HG03558 (cell line): ENCODE data around the gene TBX1.

ENCODE experiments used
- ATAC-seq: cut with Tn5 transposase; IDR thresholded peaks from one replicate; pipeline ENCODE4 v1.9.1; 2021; ENCODE audit warnings: moderate number of reproducible peaks; ENCODE audit not compliant: unreplicated experiment; ENCODE audit errors: extremely low read depth

The TBX1 gene

DNA sequence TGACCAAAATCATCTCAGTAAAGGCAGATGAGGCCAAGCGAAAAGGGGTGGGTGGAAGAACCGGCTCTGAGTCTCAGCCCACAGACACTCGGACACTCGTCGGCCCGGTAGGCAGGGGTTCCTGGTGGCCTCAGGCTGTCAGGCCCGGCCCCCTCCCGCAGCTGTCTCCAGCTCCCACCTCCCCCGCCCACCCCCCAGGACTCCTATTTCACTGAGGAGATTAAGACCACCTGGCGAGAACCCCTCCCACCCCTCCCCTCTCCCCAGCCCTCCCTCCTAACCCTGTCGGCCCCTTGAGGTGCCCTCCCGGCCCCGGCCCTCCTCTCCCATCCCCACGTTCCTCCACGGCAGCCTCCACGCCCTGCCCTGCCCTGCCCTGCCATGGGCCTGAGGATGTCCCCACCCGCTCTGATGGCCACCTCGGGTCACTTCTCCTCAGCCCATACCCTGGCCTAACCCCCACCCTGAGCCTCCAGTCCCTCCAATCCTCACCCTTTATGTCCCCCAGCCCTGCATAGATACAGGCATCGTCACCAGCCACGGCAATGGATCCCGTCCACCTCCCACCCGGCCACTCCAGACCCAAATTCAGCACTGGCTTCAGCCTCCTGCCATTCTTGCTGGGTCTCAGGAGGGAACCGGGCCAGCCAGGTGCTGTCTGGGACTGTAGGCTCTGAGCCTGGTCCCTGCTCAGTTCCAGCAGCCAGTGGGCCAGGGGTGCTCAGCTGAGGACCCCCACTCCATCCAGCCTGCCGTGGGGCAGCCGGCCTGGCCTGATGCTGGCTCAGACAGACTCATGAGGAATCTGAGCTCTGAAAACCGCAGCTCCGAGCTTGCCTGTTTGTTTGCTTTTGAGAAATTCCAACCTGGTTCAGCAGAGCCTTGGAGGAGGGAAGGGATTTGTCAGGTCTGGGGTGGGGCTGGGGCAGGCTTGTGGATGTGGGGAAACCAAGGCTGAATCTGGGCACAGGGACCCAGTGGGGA lies 9.8 kb upstream of the TBX1 start:
- no peak for ATAC-seq

DNA sequence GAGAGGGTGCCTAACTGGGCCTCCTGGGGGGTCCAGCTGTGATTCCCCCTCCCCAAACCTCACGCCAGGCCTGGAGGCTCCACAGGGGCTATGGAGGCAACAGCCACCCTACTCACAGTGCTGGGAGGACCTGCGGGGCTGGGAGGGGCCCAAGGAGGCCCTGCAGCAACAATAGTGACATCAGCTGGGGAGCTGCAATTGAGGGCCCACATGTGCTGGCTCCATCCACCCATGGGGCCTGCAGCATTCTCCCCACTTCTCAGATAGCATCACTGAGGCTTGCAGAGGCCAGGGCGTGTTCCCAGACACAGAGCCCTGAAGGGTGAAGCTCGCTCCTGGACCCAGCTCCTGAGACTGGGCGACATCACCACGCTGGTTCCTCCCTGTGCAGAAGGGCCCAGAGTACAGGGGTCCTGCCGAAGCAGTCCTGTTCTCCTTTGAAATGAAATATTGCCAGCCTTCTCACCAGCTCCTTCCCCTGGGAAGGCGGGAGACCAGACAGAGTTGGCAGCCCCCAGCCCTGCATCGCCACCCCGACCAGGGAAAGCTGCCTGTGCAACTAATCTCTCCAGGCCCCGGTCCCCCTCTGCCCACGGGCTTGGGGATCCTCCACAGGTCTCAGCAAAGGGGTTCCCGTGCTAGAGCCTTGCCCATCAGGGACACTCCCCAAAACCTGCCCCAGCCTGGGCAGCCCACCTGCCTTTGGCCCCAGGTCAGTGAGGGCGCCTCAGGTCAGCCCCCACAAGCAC lies 8.9 kb upstream of the TBX1 start:
- no peak for ATAC-seq

DNA sequence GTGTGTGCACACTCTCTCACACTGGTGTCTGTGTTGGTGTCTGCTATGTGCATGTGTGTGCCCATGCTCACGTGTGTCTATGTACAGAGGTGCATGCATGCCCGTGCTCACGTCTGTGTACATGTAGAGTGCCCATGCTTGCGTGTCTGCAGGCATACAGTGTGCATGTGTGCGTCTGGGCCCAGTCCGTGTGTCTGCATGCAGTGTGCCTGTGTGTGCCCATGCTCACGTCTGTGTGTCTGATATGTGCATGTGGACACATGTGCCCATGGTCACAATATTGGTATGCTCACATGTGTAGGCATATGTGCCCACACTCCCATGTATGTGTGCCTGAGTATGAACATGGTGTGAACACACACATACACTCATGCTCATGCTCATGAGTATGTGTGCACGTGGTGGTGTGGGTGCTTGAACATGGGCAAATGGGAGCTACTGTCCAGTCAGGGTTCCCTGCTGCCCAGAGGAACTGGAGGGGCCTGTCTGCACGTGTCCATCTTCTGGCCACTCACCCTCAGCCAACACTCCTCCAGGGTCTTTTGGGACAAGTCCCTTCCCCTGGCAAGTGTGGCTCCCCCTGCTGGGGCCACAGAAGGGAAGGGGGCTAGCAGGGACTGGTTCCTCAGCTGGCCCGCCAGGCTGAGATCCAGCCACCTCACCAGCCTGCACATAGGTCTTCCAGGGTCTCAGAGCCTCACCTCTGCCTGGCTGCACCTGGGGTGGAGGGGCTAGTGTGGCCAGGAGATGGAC lies 7.3 kb upstream of the TBX1 start:
- no peak for ATAC-seq

DNA sequence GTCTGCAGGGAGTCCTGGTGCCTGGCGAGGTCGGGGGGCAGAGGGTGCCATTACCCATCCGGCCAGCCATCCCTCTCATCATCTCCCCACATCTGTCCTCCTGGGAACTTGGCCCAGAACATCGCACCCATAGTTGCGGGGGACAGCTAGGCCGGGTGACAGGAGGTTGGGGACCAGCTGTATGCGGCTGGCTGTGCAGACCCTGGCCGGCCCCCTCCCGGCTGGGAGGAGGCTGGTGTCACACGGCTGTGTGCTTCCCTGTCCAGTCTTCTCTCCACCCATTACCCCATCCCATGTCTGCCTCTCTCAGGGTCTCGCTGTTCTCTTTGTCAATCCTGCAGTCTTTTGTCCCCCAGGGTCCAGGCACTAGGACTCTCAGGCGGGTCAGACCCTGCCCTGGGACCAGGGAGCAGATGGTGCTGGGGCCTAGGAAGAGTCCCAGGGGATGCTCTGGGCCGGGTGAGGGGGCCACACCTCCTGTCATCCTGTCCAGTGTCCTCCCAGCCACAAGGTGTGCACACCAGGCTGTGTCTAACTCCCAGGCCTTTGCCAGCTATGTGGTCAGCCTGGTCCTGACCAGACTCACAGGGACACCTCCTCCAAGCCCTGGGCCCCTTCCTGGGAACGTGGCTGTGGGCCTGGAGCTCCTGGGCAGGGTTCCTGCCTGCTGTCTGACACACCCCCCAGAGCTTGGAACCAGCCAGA lies 6.4 kb upstream of the TBX1 start:
- no peak for ATAC-seq

DNA sequence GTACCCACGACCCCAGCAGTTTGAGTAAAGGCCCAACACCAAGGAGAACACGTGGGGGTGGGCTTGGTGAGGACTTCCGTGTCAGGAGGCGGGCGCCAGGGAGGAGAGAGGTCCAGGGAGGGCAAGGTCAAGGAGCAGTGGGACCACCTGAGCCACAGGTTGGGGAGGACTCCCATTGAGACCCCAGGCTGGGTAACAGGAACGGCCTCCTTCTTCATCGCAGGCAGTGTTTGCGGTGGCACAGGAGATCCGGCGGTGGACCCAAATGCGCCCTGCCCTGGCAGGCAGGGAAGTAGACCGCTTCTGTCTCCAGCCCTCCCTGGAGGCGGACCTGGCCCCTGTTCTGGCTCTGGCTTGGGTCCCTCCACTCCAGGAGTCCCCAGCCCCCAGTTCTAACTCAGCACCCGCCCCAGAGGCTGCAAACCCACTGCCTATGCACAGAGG lies 5.9 kb upstream of the TBX1 start:
- ATAC-seq: no peak

- no peak for ATAC-seq
These were observed 5.3 kb upstream of the TBX1 start for GRCh38 chr22:19755145-19755710.

DNA sequence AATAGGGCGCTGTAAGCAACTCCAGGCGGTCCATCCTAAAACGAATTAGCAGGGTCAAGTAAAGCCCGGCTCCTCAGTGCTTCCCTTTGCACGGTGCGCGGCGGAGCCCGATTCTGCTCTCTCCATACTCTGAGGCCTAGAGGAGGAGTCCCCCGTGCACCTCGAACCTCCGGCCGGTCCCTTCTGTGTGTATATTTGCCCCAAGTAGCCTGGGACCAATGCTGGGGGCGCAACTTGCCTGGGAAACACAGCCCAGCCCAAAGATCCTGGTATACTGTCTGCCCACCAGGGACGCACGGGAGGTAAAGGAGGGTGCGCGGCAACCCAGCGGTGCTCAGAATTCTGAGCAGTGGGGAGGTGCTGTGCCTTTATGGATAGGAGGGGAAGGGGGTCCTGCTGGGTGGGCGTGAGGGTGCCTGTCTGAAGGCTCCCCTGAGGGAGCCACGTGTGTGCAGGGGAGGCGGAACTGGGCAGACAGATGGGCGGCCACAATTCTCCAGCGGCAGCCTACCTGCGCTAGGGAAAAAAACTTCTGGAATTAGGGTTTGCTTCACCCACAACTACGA lies 4.8 kb upstream of the TBX1 start:
- ATAC-seq: no peak

GRCh38 chr22:19756288-19757128 lies 4.1 kb upstream of the TBX1 start:
- ATAC-seq: no peak

GRCh38 chr22:19757140-19757984 lies 3.2 kb upstream of the TBX1 start:
- no peak for ATAC-seq

DNA sequence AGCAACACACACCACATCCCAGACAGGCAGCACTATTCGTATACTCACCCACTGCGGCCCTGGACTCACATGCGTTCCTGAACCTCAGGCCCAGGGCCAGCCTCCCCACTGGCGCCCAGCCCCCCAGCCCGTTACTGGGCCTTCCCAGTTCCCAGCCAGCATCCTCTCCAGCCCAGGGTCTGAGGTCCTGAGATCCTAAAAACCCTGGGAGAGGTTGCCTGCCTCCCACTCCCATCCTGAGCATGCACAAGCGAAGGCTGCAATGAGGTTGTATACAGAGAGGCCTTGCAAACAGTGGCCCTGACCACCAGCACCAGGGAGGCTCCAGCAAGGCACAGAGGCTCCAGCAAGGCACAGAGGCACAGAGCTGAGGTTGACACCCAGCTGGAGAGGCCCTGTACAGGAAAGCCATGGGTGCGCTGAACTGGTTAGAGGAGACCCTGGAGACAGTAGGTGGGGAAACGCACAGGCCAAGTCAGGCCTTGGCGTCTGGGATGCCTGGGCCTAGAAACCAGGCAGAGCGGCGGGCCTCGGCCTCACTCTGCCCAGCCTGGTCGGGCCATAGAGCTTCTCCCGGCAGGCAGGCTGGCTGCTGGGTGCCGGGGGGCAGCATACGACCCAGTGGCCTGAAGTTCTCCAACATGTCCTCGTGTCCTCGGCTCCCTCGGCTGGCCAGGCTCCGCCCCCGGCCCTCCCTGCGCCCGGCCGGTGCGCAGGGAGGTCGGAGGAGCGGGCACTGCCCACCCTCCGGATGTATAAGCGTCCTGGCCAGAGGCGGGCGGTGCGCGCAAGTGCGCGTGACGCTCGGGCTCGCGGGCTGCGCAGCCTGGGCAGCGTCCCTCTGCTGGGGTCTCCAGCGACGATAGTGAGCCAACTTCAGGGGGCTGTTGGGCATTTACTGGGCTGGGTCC lies 2.3 kb upstream of the TBX1 start:
- ATAC-seq: no peak

DNA sequence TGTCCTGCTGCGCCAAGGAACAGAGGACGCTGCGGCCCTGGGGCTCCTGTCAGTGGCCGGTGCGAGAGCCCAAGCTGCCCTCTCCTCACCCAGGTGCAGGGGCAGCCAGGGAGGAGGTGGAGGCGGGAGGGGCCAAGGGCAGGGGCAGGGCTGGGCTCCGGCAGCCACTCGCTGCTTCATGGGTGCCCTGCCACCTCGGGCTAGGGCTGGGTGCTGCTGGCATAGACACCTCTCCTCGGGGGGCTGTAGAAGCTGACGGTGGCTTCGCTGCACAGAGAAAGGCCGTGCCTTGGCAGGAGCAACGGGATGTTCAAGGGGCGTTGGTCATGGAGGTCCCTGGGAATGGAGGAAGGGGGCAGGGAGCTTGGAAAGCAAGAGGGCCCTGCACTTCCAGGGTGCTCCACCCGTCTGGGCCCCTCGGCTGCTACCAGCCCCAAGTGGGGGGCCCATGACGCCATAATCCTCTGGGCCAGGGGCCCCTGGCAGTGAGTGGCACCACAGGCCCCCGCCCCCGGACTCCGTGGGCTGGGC lies 1.6 kb upstream of the TBX1 start:
- ATAC-seq: no peak

DNA sequence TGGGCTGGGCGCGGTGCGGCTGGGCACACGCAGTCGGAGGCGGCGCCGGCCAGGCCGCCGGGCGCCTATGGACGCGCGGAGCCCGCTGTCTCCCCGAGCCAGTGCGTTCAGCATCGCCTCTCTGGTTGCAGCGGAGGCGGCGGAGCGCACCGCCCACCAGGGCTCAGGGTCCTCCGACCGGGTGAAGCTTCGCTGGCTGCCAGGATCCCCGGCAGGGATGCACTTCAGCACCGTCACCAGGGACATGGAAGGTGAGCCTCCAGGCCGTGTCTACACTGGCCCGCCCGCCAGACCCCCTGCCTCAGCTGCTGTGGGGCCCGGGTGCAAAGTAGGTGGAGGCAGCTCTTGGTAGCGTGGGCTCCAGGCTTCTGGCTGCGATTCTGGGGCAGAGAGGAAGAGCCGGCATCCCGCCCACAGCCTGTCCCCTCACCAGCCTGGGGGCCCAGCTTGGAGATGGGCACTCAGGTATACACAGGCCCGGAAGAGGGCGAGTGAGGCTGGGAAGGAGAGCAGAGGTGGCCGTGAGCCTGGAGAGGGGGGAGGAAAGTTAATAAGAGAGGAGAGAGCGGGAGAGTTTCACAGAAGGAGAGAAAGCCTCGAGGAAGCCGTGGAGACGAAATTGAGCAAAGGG lies 1.0 kb upstream of the TBX1 start:
- ATAC-seq: no peak

DNA sequence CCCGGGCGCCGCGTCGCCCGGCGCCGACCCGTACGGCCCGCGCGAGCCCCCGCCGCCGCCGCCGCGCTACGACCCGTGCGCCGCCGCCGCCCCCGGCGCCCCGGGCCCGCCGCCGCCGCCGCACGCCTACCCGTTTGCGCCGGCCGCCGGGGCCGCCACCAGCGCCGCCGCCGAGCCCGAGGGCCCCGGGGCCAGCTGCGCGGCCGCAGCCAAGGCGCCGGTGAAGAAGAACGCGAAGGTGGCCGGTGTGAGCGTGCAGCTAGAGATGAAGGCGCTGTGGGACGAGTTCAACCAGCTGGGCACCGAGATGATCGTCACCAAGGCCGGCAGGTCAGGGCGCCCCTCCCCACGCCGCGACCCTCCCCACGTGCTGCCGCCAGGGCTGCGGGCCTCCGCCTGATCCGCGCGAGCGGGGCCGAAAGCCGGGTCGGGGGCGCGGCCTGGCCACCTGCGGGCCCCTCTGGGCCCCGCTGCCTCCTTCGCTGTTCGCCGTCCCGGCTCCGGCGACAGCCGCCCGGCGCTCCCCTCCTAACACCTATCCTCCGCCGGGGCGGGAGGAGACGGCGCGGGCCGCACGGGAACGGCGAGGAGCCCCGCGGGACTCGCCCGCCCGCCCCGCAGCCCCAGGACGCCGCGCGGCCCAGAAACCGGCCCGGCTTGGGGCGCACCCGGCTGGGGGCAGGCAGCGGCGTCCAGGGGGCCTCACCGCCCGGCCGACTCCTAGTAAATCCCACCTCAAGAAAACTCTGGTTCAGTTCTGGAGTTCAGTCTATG lies 560 bp downstream of the TBX1 start:
- ATAC-seq: no peak

GRCh38 chr22:19761725-19762567 lies 1.4 kb downstream of the TBX1 start:
- no peak for ATAC-seq
